Heart right ventricle (tissue), 12 donors: ENCODE data around the gene INAVA. TPM values are rescaled to one million over a fixed set of nuclear protein-coding genes. Genes with fewer than 3 reads are reported as not detected.

Experiments
- polyA plus RNA-seq, 2 donors: library from polyadenylated mRNA; stranded (reverse); fragments of 200-250 nt; gene quantifications; one replicate each; pipeline ENCODE4 v1.2.3, GENCODE V29; 2013
- total RNA-seq, 10 donors: library from RNA; stranded (reverse); fragmentation: NEBNext Ultra II Directional in 3 of 10; extraction: Animal tissue kit (Norgen Biotek cat#: 25700) in 3 of 10; gene quantifications; one replicate each; pipeline versions ENCODE4 v1.2.1 to v1.2.4, GENCODE V29; 2021 to 2023
- donor health status: ischemic (EF 13 %, LVEDD 7.1; RV severe dilation, severe dysfunction).
- donor health status: healthy with polysubstance abuse.
- donor health status: DM: no; HTN: yes; CAD: no.
- donor health status: DM: no; HTN: no; CAD: no.
- donor health status: ischemic (EF 25% LVEDD 6.9; RV normal size, moderate dysfunction).
- donor health status: ischemic (EF 25% LVEDD 5.7; RV mildly dilated, moderate dysfunction).
- donor health status: healthy.
- donor health status: nonischemic (EF 11% LVEDD 7.7; RV severe dilation, severe dysfunction).
- donor health status: DM: yes; HTN: yes; CAD: no.
- donor health status: PGD.
- donor health status: ischemic (EF 29% LVEDD 5.4; RV normal size, mild dysfunction).
- donor health status: nonischemic (EF 23%, LVEDD 6.1; RV moderate dilation, normal function).

The INAVA gene
- total and polyA plus RNA-seq, 12 donors, result 0.01 to 0.29 (median 0.11) TPM; not detected in 7

Other genes starting within 250 kb of the INAVA start
- 10 to 100 TPM; 13.5 to 16.7 (median 14.5) TPM for gene DDX59, start 225.0 kb upstream of the INAVA start, total RNA-seq
- 10 to 100 TPM in 1 of 2 donors, 1 to 10 TPM in 1; 8.4 to 20.5 TPM for gene DDX59, start 225.0 kb upstream of the INAVA start, polyA plus RNA-seq
- 10 to 100 TPM; 36.4 to 47.1 (median 38.1) TPM for gene CAMSAP2, start 156.0 kb upstream of the INAVA start, total RNA-seq
- 10 to 100 TPM in 1 of 2 donors, 1 to 10 TPM in 1; 7.0 to 11.3 TPM for gene CAMSAP2, start 156.0 kb upstream of the INAVA start, polyA plus RNA-seq
- gene GPR25, start 21.9 kb upstream of the INAVA start, total RNA-seq, result not detected
- gene GPR25, start 21.9 kb upstream of the INAVA start, polyA plus RNA-seq, result not detected
- 1 to 10 TPM in 1 of 10 donors, under 1 TPM in 9; 0.32 to 2.6 (median 0.41) TPM for gene KIF21B, start 128.8 kb downstream of the INAVA start, total RNA-seq
- gene KIF21B, start 128.8 kb downstream of the INAVA start, polyA plus RNA-seq, result under 1 TPM; 0.10 to 0.44 TPM
- under 1 TPM in 4 of 10 donors, not detected in 6; 0.04 to 0.09 (median 0.07) TPM for gene CACNA1S, start 217.5 kb downstream of the INAVA start, total RNA-seq
- under 1 TPM in 1 of 2 donors, not detected in 1; under 0.01 TPM for gene CACNA1S, start 217.5 kb downstream of the INAVA start, polyA plus RNA-seq
- gene ASCL5, start 232.3 kb downstream of the INAVA start, total RNA-seq, result not detected
- not detected for gene ASCL5, start 232.3 kb downstream of the INAVA start, polyA plus RNA-seq